Fibroblast of lung (primary cell): ENCODE data around the gene HYAL2. TPM values are rescaled to one million over a fixed set of nuclear protein-coding genes. Genes with fewer than 3 reads are reported as not detected.

Experiments
- DNase-seq, 2 donors: peaks; one replicate each; pipeline versions ENCODE4 v3.0.0 to v3.0.0-alpha.2; 2010; ENCODE audit warnings: low read depth in 2 of 2
- H2AFZ ChIP-seq: 2 replicates; pipeline ENCODE4 v1.5.1; 2012; ENCODE audit warnings: low read length, control low read depth, inconsistent platforms
- H3K27ac ChIP-seq: 2 replicates; pipeline ENCODE4 v1.5.1; 2011; ENCODE audit warnings: low read length, control low read depth; ENCODE audit not compliant: insufficient read depth
- H3K27me3 ChIP-seq: 2 replicates; pipeline ENCODE4 v1.5.1; 2011; ENCODE audit warnings: mild to moderate bottlenecking, low read length; ENCODE audit not compliant: control insufficient read depth, insufficient read depth
- H3K36me3 ChIP-seq: 2 replicates; pipeline ENCODE4 v1.5.1; 2011; ENCODE audit warnings: low read length; ENCODE audit not compliant: control insufficient read depth, insufficient read depth
- H3K4me1 ChIP-seq: 2 replicates; pipeline ENCODE4 v1.5.1; 2011; ENCODE audit warnings: low read length; ENCODE audit not compliant: control insufficient read depth, insufficient read depth; ENCODE audit errors: extremely low read depth
- H3K4me2 ChIP-seq: 2 replicates; pipeline ENCODE4 v1.5.1; 2011; ENCODE audit warnings: low read length, control low read depth; ENCODE audit not compliant: insufficient read depth; ENCODE audit errors: extremely low read depth
- H3K4me3 ChIP-seq, 4 experiments: fragments of 200-600 bp in 1 of 4; sonication (generic) in 1 of 4; replicated peaks in 1 of 4; 2 replicates each; pipeline ENCODE4 v1.5.1; 2011 to 2016; ENCODE audit warnings: low read length in 4 of 4, low read depth in 3 of 4, mild to moderate bottlenecking in 3 of 4, control low read depth in 2 of 4, inconsistent platforms in 1 of 4, mixed read lengths in 1 of 4; ENCODE audit not compliant: insufficient read depth in 1 of 4; ENCODE audit errors: control extremely low read depth in 1 of 4
- H3K79me2 ChIP-seq: 2 replicates; pipeline ENCODE4 v1.5.1; 2012; ENCODE audit warnings: mild to moderate bottlenecking, low read length, inconsistent platforms; ENCODE audit not compliant: control insufficient read depth, insufficient read depth
- H3K9ac ChIP-seq: 2 replicates; pipeline ENCODE4 v1.5.1; 2011; ENCODE audit warnings: mild to moderate bottlenecking, low read length, control low read depth; ENCODE audit not compliant: insufficient read depth
- H3K9me3 ChIP-seq: 2 replicates; pipeline ENCODE4 v1.5.1; 2012; ENCODE audit warnings: low read depth, low read length; ENCODE audit not compliant: control insufficient read depth, insufficient read depth
- H4K20me1 ChIP-seq: 2 replicates; pipeline ENCODE4 v1.5.1; 2011; ENCODE audit warnings: low read length; ENCODE audit not compliant: control insufficient read depth, insufficient read depth; ENCODE audit errors: extremely low read depth
- CTCF ChIP-seq, 2 donors: IDR thresholded peaks in 1 of 2; conservative IDR thresholded peaks in 1 of 2; 1 replicate in 1 of 2; 2 replicates in 1 of 2; pipeline ENCODE4 v1.5.1; 2011 to 2012; ENCODE audit warnings: low read length in 2 of 2, control low read depth in 1 of 2, inconsistent platforms in 1 of 2, low read depth in 1 of 2, mild to moderate bottlenecking in 1 of 2
- EZH2 ChIP-seq: IDR thresholded peaks from 2 replicates; pipeline ENCODE4 v1.5.1; 2012; ENCODE audit warnings: low read length, control low read depth, mild to moderate bottlenecking; ENCODE audit errors: missing control alignments
- polyA plus RNA-seq, 2 donors: library from polyadenylated mRNA; depleted of rRNA in 1 of 2; stranded (reverse) in 1 of 2; unstranded in 1 of 2; fragments of >200 nt; gene quantifications; 2 replicates each; pipeline ENCODE4 v1.2.1, GENCODE V29; 2011 to 2012; ENCODE audit warnings: missing spikeins in 1 of 2
- total RNA-seq: library from RNA; depleted of rRNA; stranded (reverse); fragments of >200 nt; gene quantifications from 2 replicates; pipeline ENCODE4 v1.2.1, GENCODE V29; 2014

The HYAL2 gene
- total and polyA plus RNA-seq, 2 donors (not counting 1 experiment from before 2014, with no cell fraction given), result 35.1 to 52.5 TPM

- Histone ChIP-seq H3K27me3 (no peaks in the 10 kb centered on the region), H3K27ac (no peak overlapping the region), H2AFZ (no peak overlapping the region), H3K4me2 (no peak overlapping the region), H3K9ac (no peak overlapping the region), H3K9me3 (no peaks in the 10 kb centered on the region), H3K79me2 (peaks cover 51% of the 10 kb centered on the region), H4K20me1 (no peaks in the 10 kb centered on the region), H3K36me3 (peaks cover 26% of the 10 kb centered on the region), H3K4me1 (peaks cover 17% of the 10 kb centered on the region), H3K4me3 (no peak overlapping the region)
- TF ChIP-seq CTCF (conservative IDR thresholded peaks at IDR 0.05 in 1 of 2, IDR thresholded peaks at IDR 0.05 in 1 of 2; ENCODE audit: low read depth in 1 of 2, low read length in 2 of 2) (no peak), EZH2 (no peak)
- no peak for DNase-seq
These were observed 30.9 kb upstream of the HYAL2 start for GRCh38 chr3:50353245-50354004.

GRCh38 chr3:50352781-50353180 lies 30.2 kb upstream of the HYAL2 start:
- TF ChIP-seq CTCF (conservative IDR thresholded peaks at IDR 0.05 in 1 of 2, IDR thresholded peaks at IDR 0.05 in 1 of 2; ENCODE audit: low read depth in 1 of 2, low read length in 2 of 2), result peak in 1 of 2 donors; percentile 25
- TF ChIP-seq EZH2, result no peak
- Histone ChIP-seq H3K4me1 (peaks cover 17% of the 10 kb centered on the region), H3K4me2 (no peak overlapping the region), H3K4me3 (no peak overlapping the region), H3K27ac (no peak overlapping the region), H3K79me2 (peaks cover 44% of the 10 kb centered on the region), H2AFZ (no peak overlapping the region), H3K36me3 (peaks cover 21% of the 10 kb centered on the region), H3K9ac (no peak overlapping the region), H3K9me3 (no peaks in the 10 kb centered on the region), H4K20me1 (no peaks in the 10 kb centered on the region), H3K27me3 (no peaks in the 10 kb centered on the region)
- no peak for DNase-seq

GRCh38 chr3:50351323-50351697 lies 28.8 kb upstream of the HYAL2 start:
- H3K9ac ChIP-seq, result no peak overlapping the region
- TF ChIP-seq CTCF (conservative IDR thresholded peaks at IDR 0.05 in 1 of 2, IDR thresholded peaks at IDR 0.05 in 1 of 2; ENCODE audit: low read depth in 1 of 2, low read length in 2 of 2) (no peak), EZH2 (no peak)
- H3K27me3 ChIP-seq, result no peaks in the 10 kb centered on the region
- H4K20me1 ChIP-seq, result no peaks in the 10 kb centered on the region
- peaks cover 30% of the 10 kb centered on the region for H3K79me2 ChIP-seq
- peak overlapping the region; percentile 95 for H3K4me2 ChIP-seq
- H3K9me3 ChIP-seq, result no peaks in the 10 kb centered on the region
- peak overlapping the region; percentile 75 for H3K27ac ChIP-seq
- no peak for DNase-seq
- H3K4me1 ChIP-seq, result peaks cover 12% of the 10 kb centered on the region
- H3K4me3 ChIP-seq, result peak overlapping the region; percentile 72 to 87 (median 74)
- H3K36me3 ChIP-seq, result peaks cover 19% of the 10 kb centered on the region
- H2AFZ ChIP-seq, result peak overlapping the region; percentile 40
